SK-N-MC (cell line): ENCODE measurements around the gene CD69.

Experiments
- FOXP2 ChIP-seq: optimal IDR thresholded peaks from 2 replicates; pipeline ENCODE3; 2011; ENCODE audit warnings: mild to moderate bottlenecking, moderate library complexity; ENCODE audit not compliant: insufficient read depth; ENCODE audit errors: extremely low read length, control extremely low read depth
- POLR2AphosphoS5 ChIP-seq: IDR thresholded peaks from 2 replicates; pipeline ENCODE4 v1.6.1; 2012; ENCODE audit warnings: mild to moderate bottlenecking, low read depth, low read length, borderline replicate concordance

DNA sequence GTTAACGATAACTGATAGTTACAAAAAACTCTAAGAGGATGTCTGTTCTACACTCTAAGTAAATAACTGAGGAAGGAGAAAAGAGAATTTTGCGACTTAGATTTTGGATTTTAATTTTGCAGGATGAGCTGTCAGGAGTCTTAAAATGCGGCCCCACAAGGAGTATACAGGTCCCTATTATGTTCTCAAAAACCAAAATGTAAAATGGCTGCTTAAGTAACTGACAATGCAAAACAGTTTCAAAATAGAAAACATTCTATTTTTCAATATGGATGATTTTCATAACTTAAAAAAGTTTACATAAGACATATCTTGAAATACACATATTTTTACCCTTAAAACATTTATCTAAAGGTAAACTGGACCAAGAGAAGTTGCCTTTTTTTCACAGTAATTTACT lies 2.6 kb downstream of the CD69 start:
- no peak for TF ChIP-seq POLR2AphosphoS5
- no peak for TF ChIP-seq FOXP2
